ENCODE results near the gene CEP192. TPM values are rescaled to one million over a fixed set of nuclear protein-coding genes. Genes with fewer than 3 reads are reported as not detected.

The CEP192 gene
- total and polyA plus RNA-seq, 2 of the 13 experiments (the other 11 are each of a cell fraction or from before 2014, with no cell fraction given) = 15.3 to 24.7 TPM

DNA sequence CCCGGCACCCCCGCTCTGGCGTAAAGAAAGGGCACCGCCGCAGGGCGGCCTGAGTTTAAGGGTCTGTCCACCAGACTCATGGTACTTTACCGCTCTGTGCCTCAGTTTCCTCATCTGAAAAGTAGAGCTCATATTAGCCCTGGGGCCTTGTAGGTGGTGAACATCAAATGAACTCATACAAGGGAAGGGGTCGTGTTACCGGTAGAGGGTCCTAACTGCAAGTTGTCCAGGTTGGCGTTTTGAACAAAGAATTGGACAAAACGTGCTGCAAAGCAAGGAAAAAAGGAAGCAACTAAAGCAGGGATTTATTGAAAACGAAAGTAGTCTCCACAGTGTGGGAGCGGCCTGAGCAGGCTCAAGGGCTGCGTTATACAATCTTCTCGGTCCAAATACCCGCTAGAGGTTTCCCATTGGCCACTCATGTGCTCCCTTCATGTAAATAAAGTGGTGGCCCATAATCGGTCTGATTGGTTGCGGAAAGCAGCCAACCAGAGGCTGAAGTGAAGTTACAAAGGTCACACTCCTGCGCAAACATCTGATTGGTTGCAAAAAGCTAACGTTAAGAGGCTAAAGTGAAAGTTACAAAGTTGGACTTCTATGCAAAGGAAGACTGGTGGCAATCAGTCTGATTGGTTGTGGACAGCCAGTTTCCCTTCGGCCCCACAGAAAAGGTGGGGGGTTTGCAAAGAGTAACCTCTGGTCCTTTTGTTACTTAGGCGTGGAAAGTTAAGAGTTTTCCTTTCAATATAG lies 146.7 kb downstream of the CEP192 start (continued):
- TF ChIP-seq, protein P1, sequence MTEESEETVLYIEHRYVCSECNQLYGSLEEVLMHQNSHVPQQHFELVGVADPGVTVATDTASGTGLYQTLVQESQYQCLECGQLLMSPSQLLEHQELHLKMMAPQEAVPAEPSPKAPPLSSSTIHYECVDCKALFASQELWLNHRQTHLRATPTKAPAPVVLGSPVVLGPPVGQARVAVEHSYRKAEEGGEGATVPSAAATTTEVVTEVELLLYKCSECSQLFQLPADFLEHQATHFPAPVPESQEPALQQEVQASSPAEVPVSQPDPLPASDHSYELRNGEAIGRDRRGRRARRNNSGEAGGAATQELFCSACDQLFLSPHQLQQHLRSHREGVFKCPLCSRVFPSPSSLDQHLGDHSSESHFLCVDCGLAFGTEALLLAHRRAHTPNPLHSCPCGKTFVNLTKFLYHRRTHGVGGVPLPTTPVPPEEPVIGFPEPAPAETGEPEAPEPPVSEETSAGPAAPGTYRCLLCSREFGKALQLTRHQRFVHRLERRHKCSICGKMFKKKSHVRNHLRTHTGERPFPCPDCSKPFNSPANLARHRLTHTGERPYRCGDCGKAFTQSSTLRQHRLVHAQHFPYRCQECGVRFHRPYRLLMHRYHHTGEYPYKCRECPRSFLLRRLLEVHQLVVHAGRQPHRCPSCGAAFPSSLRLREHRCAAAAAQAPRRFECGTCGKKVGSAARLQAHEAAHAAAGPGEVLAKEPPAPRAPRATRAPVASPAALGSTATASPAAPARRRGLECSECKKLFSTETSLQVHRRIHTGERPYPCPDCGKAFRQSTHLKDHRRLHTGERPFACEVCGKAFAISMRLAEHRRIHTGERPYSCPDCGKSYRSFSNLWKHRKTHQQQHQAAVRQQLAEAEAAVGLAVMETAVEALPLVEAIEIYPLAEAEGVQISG (CRISPR knock-in tag; IDR thresholded peaks at IDR 0.05) = 0 out of 2 replicates have a peak, but pooled peaks have one; percentile 12
- TF ChIP-seq, protein P2, sequence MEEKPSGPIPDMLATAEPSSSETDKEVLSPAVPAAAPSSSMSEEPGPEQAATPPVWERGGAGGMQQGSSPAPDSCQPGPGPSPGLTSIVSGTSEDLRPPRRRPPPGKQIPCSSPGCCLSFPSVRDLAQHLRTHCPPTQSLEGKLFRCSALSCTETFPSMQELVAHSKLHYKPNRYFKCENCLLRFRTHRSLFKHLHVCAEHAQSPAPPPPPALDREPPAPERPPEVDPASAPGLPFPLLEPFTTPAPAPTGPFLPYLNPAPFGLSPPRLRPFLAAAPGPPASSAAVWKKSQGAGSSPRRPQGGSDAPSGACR (CRISPR knock-in tag; IDR thresholded peaks at IDR 0.05) = no peak
- TF ChIP-seq NFYC (CRISPR knock-in tag; IDR thresholded peaks at IDR 0.05) (peak; percentile 85), IRF2 (CRISPR knock-in tag; IDR thresholded peaks at IDR 0.05) (peak; percentile 96; the same call in 1 of the 2 replicates), SYNCRIP (IDR thresholded peaks at IDR 0.05; ENCODE audit: insufficient read depth, low read depth, low read length) (no peak), FOXK1 (CRISPR knock-in tag; IDR thresholded peaks at IDR 0.05; ENCODE audit: borderline replicate concordance, low read depth) (peak; percentile 74), POLR2G (IDR thresholded peaks at IDR 0.05; ENCODE audit: low read depth, low read length) (peak; percentile 81), ZNF747 (CRISPR knock-in tag; IDR thresholded peaks at IDR 0.05; ENCODE audit: borderline replicate concordance) (no peak), MED8 (CRISPR knock-in tag; IDR thresholded peaks at IDR 0.05; ENCODE audit: insufficient replicate concordance) (peak; percentile 2), ZNF441 (CRISPR knock-in tag; IDR thresholded peaks at IDR 0.05; ENCODE audit: borderline replicate concordance) (0 out of 2 replicates have a peak, but pooled peaks have one; percentile 11), RARA (CRISPR knock-in tag; IDR thresholded peaks at IDR 0.05) (peak; percentile 3; the same call in 1 of the 2 replicates), ZNF343 (CRISPR knock-in tag; IDR thresholded peaks at IDR 0.05) (no peak)
- TF ChIP-seq, protein P3, sequence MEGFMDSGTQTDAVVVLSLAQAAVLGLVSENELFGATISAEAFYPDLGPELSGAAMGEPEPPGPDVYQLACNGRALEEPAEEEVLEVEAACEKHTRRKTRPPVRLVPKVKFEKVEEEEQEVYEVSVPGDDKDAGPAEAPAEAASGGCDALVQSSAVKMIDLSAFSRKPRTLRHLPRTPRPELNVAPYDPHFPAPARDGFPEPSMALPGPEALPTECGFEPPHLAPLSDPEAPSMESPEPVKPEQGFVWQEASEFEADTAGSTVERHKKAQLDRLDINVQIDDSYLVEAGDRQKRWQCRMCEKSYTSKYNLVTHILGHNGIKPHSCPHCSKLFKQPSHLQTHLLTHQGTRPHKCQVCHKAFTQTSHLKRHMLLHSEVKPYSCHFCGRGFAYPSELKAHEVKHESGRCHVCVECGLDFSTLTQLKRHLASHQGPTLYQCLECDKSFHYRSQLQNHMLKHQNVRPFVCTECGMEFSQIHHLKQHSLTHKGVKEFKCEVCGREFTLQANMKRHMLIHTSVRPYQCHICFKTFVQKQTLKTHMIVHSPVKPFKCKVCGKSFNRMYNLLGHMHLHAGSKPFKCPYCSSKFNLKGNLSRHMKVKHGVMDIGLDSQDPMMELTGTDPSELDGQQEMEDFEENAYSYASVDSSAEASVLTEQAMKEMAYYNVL (CRISPR knock-in tag; IDR thresholded peaks at IDR 0.05; ENCODE audit: borderline replicate concordance) = no peak
- TF ChIP-seq, protein P4, sequence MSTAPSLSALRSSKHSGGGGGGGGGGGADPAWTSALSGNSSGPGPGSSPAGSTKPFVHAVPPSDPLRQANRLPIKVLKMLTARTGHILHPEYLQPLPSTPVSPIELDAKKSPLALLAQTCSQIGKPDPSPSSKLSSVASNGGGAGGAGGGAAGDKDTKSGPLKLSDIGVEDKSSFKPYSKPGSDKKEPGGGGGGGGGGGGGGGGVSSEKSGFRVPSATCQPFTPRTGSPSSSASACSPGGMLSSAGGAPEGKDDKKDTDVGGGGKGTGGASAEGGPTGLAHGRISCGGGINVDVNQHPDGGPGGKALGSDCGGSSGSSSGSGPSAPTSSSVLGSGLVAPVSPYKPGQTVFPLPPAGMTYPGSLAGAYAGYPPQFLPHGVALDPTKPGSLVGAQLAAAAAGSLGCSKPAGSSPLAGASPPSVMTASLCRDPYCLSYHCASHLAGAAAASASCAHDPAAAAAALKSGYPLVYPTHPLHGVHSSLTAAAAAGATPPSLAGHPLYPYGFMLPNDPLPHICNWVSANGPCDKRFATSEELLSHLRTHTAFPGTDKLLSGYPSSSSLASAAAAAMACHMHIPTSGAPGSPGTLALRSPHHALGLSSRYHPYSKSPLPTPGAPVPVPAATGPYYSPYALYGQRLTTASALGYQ (CRISPR knock-in tag; IDR thresholded peaks at IDR 0.05) = 0 out of 2 replicates have a peak, but pooled peaks have one; percentile 56
- TF ChIP-seq, protein P5, sequence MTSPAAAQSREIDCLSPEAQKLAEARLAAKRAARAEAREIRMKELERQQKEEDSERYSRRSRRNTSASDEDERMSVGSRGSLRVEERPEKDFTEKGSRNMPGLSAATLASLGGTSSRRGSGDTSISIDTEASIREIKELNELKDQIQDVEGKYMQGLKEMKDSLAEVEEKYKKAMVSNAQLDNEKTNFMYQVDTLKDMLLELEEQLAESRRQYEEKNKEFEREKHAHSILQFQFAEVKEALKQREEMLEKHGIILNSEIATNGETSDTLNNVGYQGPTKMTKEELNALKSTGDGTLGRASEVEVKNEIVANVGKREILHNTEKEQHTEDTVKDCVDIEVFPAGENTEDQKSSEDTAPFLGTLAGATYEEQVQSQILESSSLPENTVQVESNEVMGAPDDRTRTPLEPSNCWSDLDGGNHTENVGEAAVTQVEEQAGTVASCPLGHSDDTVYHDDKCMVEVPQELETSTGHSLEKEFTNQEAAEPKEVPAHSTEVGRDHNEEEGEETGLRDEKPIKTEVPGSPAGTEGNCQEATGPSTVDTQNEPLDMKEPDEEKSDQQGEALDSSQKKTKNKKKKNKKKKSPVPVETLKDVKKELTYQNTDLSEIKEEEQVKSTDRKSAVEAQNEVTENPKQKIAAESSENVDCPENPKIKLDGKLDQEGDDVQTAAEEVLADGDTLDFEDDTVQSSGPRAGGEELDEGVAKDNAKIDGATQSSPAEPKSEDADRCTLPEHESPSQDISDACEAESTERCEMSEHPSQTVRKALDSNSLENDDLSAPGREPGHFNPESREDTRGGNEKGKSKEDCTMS (CRISPR knock-in tag; conservative IDR thresholded peaks at IDR 0.05) = no peak
- TF ChIP-seq, protein P6, sequence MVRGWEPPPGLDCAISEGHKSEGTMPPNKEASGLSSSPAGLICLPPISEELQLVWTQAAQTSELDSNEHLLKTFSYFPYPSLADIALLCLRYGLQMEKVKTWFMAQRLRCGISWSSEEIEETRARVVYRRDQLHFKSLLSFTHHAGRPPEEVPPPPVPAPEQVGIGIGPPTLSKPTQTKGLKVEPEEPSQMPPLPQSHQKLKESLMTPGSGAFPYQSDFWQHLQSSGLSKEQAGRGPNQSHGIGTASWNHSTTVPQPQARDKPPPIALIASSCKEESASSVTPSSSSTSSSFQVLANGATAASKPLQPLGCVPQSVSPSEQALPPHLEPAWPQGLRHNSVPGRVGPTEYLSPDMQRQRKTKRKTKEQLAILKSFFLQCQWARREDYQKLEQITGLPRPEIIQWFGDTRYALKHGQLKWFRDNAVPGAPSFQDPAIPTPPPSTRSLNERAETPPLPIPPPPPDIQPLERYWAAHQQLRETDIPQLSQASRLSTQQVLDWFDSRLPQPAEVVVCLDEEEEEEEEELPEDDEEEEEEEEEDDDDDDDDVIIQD (CRISPR knock-in tag; IDR thresholded peaks at IDR 0.05; ENCODE audit: low read depth) = no peak

All from HepG2 (cell line).